Stimulated activated naive CD4-positive, alpha-beta T cell (primary cell): ENCODE data around the gene MYO16.

Source experiments
- DNase-seq, 6 experiments: peaks; one replicate each; lab custom pipeline; 2025; lab: John Stamatoyannopoulos, UW

Gene MYO16

GRCh38 chr13:108629181-108629752 lies at the start of gene MYO16:
Gene MYO16 (plus strand): TSS chr13:108629611. CDS start chr13:108629845, 234 bp downstream.
- DNase-seq, result no peak

- no peak for DNase-seq
Measured at GRCh38 chr13:108586826-108587225, 42.6 kb upstream of the MYO16 start.

- DNase-seq, result no peak
Measured at GRCh38 chr13:108588516-108588915, 40.9 kb upstream of the MYO16 start.

- no peak for DNase-seq
Measured at GRCh38 chr13:108594153-108594552, 35.3 kb upstream of the MYO16 start.

- no peak for DNase-seq
Measured at GRCh38 chr13:108595436-108596274, 33.8 kb upstream of the MYO16 start.

- no peak for DNase-seq
Measured at GRCh38 chr13:108597943-108598342, 31.5 kb upstream of the MYO16 start.

- no peak for DNase-seq
Measured at GRCh38 chr13:108606424-108606823, 23.0 kb upstream of the MYO16 start.

GRCh38 chr13:108609353-108609752 lies 20.1 kb upstream of the MYO16 start:
- DNase-seq, result no peak

GRCh38 chr13:108610507-108610906 lies 18.9 kb upstream of the MYO16 start:
- DNase-seq, result no peak

- DNase-seq, result no peak
Measured at GRCh38 chr13:108615241-108615640, 14.2 kb upstream of the MYO16 start.

- DNase-seq, result no peak
Measured at GRCh38 chr13:108618233-108618632, 11.2 kb upstream of the MYO16 start.

- DNase-seq, result no peak
Measured at GRCh38 chr13:108621462-108621861, 7.9 kb upstream of the MYO16 start.

- DNase-seq, result no peak
Measured at GRCh38 chr13:108624108-108624507, 5.3 kb upstream of the MYO16 start.

- no peak for DNase-seq
Measured at GRCh38 chr13:108624979-108625378, 4.4 kb upstream of the MYO16 start.

- no peak for DNase-seq
Measured at GRCh38 chr13:108629988-108630387, 577 bp downstream of the MYO16 start.

GRCh38 chr13:108632649-108633167 lies 3.3 kb downstream of the MYO16 start:
- no peak for DNase-seq

- no peak for DNase-seq
Measured at GRCh38 chr13:108638901-108639300, 9.5 kb downstream of the MYO16 start.

- no peak for DNase-seq
Measured at GRCh38 chr13:108643646-108644353, 14.4 kb downstream of the MYO16 start.

GRCh38 chr13:108645376-108645775 lies 16.0 kb downstream of the MYO16 start:
- DNase-seq, result no peak

- DNase-seq, result no peak
Measured at GRCh38 chr13:108650271-108650670, 20.9 kb downstream of the MYO16 start.

- DNase-seq, result no peak
Measured at GRCh38 chr13:108656742-108657141, 27.3 kb downstream of the MYO16 start.

GRCh38 chr13:108657519-108657918 lies 28.1 kb downstream of the MYO16 start:
- no peak for DNase-seq

- DNase-seq, result no peak
Measured at GRCh38 chr13:108662528-108662927, 33.1 kb downstream of the MYO16 start.
